IPS DF 6.9 (cell line): Measurements from ENCODE around the gene DYRK1A.

Experiments used
- DNase-seq: peaks from one replicate; pipeline ENCODE4 v3.0.0-alpha.2; 2013; ENCODE audit warnings: low read depth, low spot score
- H3K27ac ChIP-seq: one replicate; pipeline ENCODE4 v1.5.1; 2013; ENCODE audit warnings: low read length, control low read depth
- H3K27me3 ChIP-seq: 2 replicates; pipeline ENCODE4 v1.6.1; 2013; ENCODE audit warnings: mild to moderate bottlenecking, low read length; ENCODE audit not compliant: control insufficient read depth, insufficient read depth
- H3K36me3 ChIP-seq: 2 replicates; pipeline ENCODE4 v1.6.1; 2013; ENCODE audit warnings: low read length; ENCODE audit not compliant: control insufficient read depth, insufficient read depth
- H3K4me1 ChIP-seq: 2 replicates; pipeline ENCODE4 v1.6.1; 2013; ENCODE audit warnings: low read length; ENCODE audit not compliant: control insufficient read depth, insufficient read depth
- H3K4me3 ChIP-seq: 2 replicates; pipeline ENCODE4 v1.5.1; 2013; ENCODE audit warnings: mild to moderate bottlenecking, low read length
- H3K9me3 ChIP-seq: 2 replicates; pipeline ENCODE4 v1.6.1; 2013; ENCODE audit warnings: low read length, inconsistent platforms; ENCODE audit not compliant: control insufficient read depth, insufficient read depth
- WGBS: extraction: QIAGEN DNeasy Blood & Tissue Kit; methylation state at CpG from one replicate; pipeline ENCODE4 v1.1.7; 2013; ENCODE audit warnings: mixed read lengths, missing lambda C conversion rate; ENCODE audit not compliant: insufficient read length, insufficient coverage; 5-methylcytosine and 5-hydroxymethylcytosine counted together

The DYRK1A gene

GRCh38 chr21:37478794-37479193, 112.2 kb downstream of the DYRK1A start:
- H3K9me3 ChIP-seq: no peaks in the 10 kb centered on the region
- 0 out of 2 replicates have a peak, but pooled peaks cover 3% of the 10 kb centered on the region for H3K4me1 ChIP-seq
- no CpG with 5 or more reads among the region's 1 CpG for WGBS
- no peak overlapping the region for H3K4me3 ChIP-seq
- H3K27me3 ChIP-seq: no peaks in the 10 kb centered on the region
- no peaks in the 10 kb centered on the region for H3K36me3 ChIP-seq
- H3K27ac ChIP-seq: no peak overlapping the region
- DNase-seq: no peak

GRCh38 chr21:37483776-37484175, 117.2 kb downstream of the DYRK1A start:
- Histone ChIP-seq H3K4me3 (no peak overlapping the region), H3K36me3 (no peaks in the 10 kb centered on the region), H3K27me3 (no peaks in the 10 kb centered on the region), H3K27ac (no peak overlapping the region), H3K4me1 (0 out of 2 replicates have a peak, but pooled peaks cover 3% of the 10 kb centered on the region), H3K9me3 (no peaks in the 10 kb centered on the region)
- WGBS: no CpG with 5 or more reads among the region's 7 CpGs
- no peak for DNase-seq

GRCh38 chr21:37484535-37485474, 118.2 kb downstream of the DYRK1A start:
- Histone ChIP-seq H3K4me1 (0 out of 2 replicates have a peak, but pooled peaks cover 3% of the 10 kb centered on the region), H3K27ac (no peak overlapping the region), H3K36me3 (no peaks in the 10 kb centered on the region), H3K9me3 (no peaks in the 10 kb centered on the region), H3K27me3 (no peaks in the 10 kb centered on the region), H3K4me3 (no peak overlapping the region)
- WGBS: no CpG with 5 or more reads among the region's 7 CpGs
- no peak for DNase-seq

- Histone ChIP-seq H3K27me3 (no peaks in the 10 kb centered on the region), H3K36me3 (no peaks in the 10 kb centered on the region), H3K27ac (no peak overlapping the region), H3K4me3 (no peak overlapping the region), H3K9me3 (no peaks in the 10 kb centered on the region), H3K4me1 (no peaks in the 10 kb centered on the region)
- no CpG with 5 or more reads among the region's 1 CpG for WGBS
- no peak for DNase-seq
Measured at GRCh38 chr21:37489553-37489952, 123.0 kb downstream of the DYRK1A start.

- no peaks in the 10 kb centered on the region for H3K36me3 ChIP-seq
- H3K4me1 ChIP-seq: no peaks in the 10 kb centered on the region
- H3K27ac ChIP-seq: no peak overlapping the region
- H3K27me3 ChIP-seq: no peaks in the 10 kb centered on the region
- no peak for DNase-seq
- no CpG with 5 or more reads among the region's 7 CpGs for WGBS
- no peak overlapping the region for H3K4me3 ChIP-seq
- no peaks in the 10 kb centered on the region for H3K9me3 ChIP-seq
Measured at GRCh38 chr21:37490084-37490483, 123.5 kb downstream of the DYRK1A start.

GRCh38 chr21:37496972-37497371, 130.4 kb downstream of the DYRK1A start:
- H3K27ac ChIP-seq: no peak overlapping the region
- H3K36me3 ChIP-seq: no peaks in the 10 kb centered on the region
- no CpG with 5 or more reads among the region's 4 CpGs for WGBS

GRCh38 chr21:37498664-37499063, 132.1 kb downstream of the DYRK1A start:
- DNase-seq: no peak
- WGBS: no CpG with 5 or more reads among the region's 1 CpG

More at GRCh38 chr21:37496972-37497371, 130.4 kb downstream of the DYRK1A start:
- no peaks in the 10 kb centered on the region for H3K9me3 ChIP-seq
- H3K27me3 ChIP-seq: no peaks in the 10 kb centered on the region
- DNase-seq: no peak
- H3K4me3 ChIP-seq: no peak overlapping the region
- H3K4me1 ChIP-seq: no peaks in the 10 kb centered on the region; the same call in 1 of the 2 replicates

GRCh38 chr21:37502947-37503346, 136.4 kb downstream of the DYRK1A start:
- no peak for DNase-seq
- no peaks in the 10 kb centered on the region; the same call in none of the 2 replicates for H3K4me1 ChIP-seq
- no peaks in the 10 kb centered on the region for H3K9me3 ChIP-seq
- WGBS: no CpG with 5 or more reads among the region's 3 CpGs
- peaks cover 12% of the 10 kb centered on the region; the same call in 1 of the 2 replicates for H3K36me3 ChIP-seq
- no peaks in the 10 kb centered on the region for H3K27me3 ChIP-seq
- no peak overlapping the region for H3K27ac ChIP-seq
- no peak overlapping the region for H3K4me3 ChIP-seq

More at GRCh38 chr21:37498664-37499063, 132.1 kb downstream of the DYRK1A start:
- Histone ChIP-seq H3K4me1 (no peaks in the 10 kb centered on the region; the same call in none of the 2 replicates), H3K27me3 (no peaks in the 10 kb centered on the region), H3K9me3 (no peaks in the 10 kb centered on the region), H3K27ac (no peak overlapping the region), H3K4me3 (no peak overlapping the region), H3K36me3 (no peaks in the 10 kb centered on the region)

GRCh38 chr21:37503848-37504467, 137.4 kb downstream of the DYRK1A start:
- WGBS: 100% methylated on average over 1 of the region's 5 CpGs
- DNase-seq: no peak
- H3K27ac ChIP-seq: no peak overlapping the region
- no peaks in the 10 kb centered on the region for H3K9me3 ChIP-seq
- no peaks in the 10 kb centered on the region for H3K27me3 ChIP-seq
- no peak overlapping the region for H3K4me3 ChIP-seq
- H3K36me3 ChIP-seq: peaks cover 12% of the 10 kb centered on the region; the same call in 1 of the 2 replicates
- no peaks in the 10 kb centered on the region; the same call in none of the 2 replicates for H3K4me1 ChIP-seq

GRCh38 chr21:37505963-37506362, 139.4 kb downstream of the DYRK1A start:
- peaks cover 12% of the 10 kb centered on the region; the same call in 1 of the 2 replicates for H3K36me3 ChIP-seq
- H3K27ac ChIP-seq: no peak overlapping the region
- H3K4me3 ChIP-seq: no peak overlapping the region
- no CpG with 5 or more reads among the region's 12 CpGs for WGBS
- DNase-seq: no peak
- H3K9me3 ChIP-seq: no peaks in the 10 kb centered on the region
- no peaks in the 10 kb centered on the region; the same call in 1 of the 2 replicates for H3K4me1 ChIP-seq
- H3K27me3 ChIP-seq: no peaks in the 10 kb centered on the region
